GM18870 (cell line): ENCODE results near the gene CLN3.
"Not testable (repeated sequence)": the region's sequence is repeated elsewhere in the genome, so short reads cannot be mapped to it uniquely, and the experiment has no call there.

ENCODE experiments used
- ATAC-seq: cut with Tn5 transposase; IDR thresholded peaks from one replicate; pipeline ENCODE4 v1.9.1; 2021; ENCODE audit warnings: moderate library complexity; ENCODE audit not compliant: unreplicated experiment

The CLN3 gene

DNA sequence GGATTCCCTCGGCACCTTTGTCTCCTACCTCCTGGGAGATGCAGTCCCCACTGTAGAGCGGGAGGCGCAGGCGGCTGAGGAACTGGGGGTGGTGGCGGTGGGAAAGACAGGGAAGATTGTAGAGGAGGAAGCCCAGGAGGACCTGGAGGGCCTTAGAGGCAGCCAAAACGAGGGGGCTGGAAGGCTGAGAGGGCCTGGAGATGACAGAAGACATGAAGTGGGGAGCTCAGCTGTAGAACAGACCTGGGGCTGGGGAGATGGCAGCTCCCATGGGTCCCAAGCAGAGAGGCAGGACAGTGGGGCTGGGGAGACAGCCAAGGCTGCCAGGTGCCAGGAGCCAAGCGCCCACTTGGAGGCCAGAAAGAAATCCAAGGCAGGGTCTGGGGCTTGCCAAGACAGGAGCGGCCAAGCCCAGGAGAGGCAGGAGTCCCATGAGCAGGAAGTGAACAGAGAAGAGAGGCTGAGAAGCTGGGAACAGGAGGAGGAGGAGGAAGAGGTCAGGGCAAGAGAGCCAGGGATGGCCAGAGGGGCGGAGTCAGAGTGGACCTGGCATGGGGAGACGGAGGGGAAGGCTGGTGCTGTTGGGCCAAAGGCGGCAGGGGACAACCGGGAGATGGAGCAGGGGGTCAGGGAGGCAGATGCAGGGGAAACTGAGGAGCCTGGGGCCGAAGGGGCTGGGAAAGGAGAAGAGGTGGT lies 3.4 kb upstream of the CLN3 start:
- no peak for ATAC-seq

DNA sequence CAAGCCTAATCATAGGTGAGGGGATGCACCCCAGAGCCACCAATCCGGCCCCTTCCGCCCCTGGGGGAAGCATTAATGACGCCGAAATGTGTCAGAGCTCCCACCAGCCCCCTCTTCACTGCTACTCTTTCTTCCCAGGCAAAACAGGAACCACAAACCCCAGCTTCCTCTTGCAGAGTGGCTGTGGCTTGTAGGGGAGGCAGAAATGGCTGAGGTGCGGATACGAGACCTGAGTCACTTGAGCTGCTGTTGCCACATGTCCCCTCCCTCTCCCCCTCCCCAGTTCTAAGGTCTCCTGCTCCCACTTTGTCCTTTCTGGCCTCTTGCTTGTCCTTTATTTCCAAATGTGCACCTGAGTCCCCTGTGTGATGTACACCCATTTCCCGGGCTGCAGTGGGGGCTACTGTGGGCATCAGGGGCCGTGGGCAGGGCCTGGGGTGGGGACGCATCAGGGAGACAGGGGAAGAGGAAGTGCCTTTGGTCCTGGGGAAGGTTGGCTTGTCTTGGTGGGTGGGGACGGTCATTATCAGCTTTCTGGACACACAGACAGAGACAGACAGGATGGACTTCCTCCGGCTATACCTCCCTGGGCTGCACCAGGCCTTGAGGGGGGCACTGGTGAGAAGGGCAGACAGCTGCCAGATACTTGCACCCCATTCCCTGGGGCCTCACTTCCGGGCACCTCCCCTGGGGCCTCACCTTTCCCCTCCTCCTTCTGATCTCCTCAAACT lies 2.4 kb upstream of the CLN3 start, which contains the start of gene APOBR:
TSS of gene APOBR (plus strand) at position 523 of the 731 bp plus-strand sequence. CDS start at position 562, 39 bp downstream.
- peak; percentile 40 for ATAC-seq

DNA sequence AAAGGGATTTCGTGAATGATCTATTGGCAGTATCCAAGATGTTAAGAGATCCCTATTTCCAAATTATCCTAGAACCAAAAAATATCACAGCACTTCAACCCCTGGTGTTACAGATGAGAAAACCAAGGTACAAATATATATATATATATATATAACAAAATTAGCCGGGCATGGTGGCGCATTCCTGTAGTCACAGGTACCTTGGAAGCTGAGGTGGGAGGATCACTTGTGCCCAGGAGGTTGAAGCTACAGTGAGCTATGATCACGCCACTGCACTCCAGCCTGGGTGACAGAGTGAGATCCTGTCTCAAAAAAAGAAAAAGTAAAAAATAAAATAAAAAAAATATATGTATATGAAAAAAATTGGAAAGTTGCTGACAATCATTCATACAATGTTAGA lies 637 bp upstream of the CLN3 start:
- no peak for ATAC-seq

DNA sequence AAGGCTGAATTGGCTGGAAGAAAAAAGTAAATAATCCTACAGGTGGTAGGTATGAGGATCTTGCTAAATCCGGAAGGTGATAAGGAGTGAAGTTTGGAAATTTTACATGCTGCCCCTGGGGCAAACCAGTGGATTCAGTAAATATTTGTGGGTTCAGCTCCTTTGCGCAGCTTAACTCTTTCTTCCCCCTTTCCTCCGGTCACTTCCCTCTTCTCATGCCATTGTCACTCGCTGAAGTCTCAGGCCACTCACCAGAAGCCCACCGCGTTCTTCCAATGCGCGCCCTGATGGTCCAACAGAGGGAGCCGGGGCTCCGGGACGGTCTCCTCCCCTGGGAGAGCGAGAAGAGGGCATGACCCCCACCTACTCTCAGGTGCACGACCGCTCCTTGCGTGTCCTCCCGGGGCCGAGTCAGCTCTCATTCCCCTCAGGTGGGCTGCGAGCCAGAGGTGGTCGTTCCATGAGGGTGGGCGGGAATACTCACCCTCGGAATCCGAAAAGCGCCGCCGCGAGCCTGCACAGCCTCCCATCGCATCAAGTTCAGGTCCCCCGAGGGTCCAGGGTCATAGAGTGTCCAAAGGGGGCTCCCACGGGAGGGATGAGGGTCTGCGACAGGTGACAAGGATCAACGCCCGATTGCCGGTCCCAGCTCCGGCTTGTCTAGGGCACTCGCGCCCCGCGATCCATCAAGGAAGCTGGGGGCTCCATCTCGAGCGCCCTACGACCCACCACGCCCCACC lies 474 bp downstream of the CLN3 start:
- ATAC-seq: no peak

DNA sequence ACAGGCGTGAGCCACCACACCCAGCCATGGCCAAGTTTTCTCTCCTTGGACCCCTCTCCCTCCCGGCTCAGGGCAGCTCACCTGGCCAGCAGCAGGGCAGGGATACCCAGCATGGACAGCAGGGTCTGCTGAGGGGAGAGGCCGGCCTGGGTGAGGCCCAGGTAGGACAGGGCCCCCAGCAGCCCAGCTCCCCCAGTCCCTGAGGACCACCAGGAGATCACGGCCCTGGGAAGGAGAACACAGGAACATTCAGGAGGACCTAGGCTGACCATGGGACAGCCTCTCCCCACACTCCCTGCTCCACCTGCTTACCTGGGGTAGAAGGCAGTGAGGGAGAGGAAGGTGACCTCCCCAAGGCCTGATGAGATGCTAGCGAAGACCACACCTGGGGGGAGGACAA lies 5.6 kb downstream of the CLN3 start:
- no peak for ATAC-seq

DNA sequence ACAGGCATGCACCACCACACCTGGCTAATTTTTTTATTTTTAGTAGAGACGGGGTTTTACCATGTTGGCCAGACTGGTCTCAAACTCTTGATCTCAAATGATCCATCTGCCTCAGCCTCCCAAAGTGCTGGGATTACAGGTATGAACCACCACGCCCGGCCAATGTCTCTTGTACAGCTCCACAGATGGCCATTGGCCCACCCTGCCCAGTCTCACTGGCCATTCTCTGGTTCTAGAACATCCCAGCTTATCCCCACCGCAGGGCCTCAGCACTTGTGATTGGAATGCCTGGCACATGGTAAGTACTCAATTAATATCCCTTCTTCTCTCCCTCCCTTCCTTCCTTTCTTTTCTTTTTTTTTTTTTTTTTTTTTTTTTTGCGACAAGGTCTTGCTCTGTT lies 8.5 kb downstream of the CLN3 start:
- not testable (repeated sequence) for ATAC-seq

DNA sequence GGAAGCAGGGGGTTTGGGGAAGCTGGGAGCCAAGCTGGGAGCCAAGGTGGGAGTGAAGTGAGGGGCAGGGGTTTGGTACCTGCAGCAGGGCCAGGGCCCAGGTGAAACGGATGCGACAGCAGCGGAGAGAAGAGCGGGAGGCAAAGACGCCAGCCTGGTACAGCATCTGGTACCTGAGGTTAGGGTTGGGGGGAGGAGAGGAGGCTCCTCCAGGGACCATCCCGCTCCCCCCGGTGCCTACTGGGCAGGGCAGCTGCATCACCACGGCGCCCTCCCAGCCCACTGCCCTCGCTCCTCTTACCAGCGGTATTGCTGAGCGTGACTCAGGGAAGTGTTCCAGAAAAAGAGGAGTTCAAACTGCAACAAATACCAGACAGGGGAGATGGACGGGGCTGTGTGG lies 9.8 kb downstream of the CLN3 start:
- ATAC-seq: no peak

DNA sequence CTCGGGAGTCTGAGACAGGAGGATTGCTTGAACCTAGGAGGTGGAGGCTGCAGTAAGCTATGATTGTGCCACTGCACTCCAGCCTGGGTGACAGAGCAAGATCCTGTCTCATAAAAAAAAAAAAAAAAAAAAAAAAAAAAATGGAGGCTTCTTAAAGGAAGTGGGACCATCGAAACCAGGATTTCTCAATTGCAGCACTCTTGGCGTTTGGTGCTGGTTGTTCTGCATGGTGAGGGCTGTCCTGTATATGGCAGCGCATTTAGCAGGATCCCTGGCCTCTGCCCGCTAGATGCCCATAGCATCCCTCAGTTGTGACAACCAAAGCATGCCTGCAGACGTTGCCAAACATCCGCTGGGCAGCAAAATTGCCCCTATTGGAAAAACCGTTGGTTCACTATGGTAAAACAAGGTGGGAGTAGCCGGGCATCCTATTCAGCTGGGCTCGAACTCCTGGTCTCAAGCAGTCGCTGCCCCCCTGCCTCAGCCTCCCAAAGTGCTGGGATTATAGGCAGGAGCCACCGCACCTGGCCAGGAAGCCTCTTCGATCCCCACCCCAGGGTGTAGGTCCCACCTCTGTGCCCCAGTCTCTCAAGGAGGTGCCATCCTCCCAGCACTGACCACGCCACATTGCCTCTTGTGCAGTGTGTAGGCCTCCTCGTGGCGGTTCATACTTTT lies 13.2 kb downstream of the CLN3 start:
- no peak for ATAC-seq

DNA sequence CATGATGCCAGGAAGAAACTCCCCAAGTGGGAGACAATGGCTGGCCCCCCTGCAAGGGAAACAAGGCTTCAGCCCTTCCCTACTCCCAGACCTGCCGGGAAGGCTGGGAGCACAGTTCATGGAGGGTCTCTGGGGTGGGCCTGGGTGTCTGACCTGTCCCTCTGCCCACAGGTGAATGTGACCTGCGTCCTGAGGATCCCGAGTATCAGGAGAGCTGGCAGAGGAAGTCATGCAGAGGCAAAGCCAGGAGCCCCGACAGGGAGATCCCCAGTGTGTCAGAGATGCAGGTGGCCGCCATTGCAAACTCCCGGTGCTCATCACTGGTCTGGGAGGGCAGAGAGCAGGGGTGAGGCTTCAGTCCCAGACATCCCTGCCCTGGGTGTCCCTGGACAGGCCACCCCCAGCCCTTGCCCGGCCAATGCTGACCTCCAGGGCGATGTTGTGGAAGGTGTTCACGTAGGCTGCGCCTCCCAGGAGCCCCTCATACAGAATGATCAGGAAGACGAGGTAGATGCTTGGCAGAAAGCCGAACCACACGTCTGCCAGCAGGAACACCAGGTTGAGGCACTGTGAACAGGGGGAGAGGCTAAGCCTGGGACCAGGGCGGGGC lies 14.5 kb downstream of the CLN3 start:
- ATAC-seq: no peak

DNA sequence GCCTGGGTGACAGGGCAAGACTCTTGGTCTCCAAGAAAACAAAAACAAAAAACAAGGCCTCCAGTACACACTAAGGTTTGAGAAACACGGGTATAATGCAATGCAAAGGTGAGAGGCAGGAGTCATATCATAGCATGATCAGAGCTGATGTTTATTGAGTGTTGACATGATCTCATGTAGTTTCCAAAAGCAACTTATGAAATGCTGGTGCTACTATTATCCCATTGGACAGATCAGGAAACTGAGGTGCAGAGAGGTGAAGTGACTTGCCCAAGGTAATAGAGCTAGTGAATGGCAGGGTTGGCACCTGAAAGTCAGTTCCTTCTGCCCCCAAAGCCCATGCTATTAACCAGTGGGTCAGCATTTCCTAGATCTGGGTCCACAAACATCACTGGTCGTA lies 16.7 kb downstream of the CLN3 start:
- ATAC-seq: no peak

DNA sequence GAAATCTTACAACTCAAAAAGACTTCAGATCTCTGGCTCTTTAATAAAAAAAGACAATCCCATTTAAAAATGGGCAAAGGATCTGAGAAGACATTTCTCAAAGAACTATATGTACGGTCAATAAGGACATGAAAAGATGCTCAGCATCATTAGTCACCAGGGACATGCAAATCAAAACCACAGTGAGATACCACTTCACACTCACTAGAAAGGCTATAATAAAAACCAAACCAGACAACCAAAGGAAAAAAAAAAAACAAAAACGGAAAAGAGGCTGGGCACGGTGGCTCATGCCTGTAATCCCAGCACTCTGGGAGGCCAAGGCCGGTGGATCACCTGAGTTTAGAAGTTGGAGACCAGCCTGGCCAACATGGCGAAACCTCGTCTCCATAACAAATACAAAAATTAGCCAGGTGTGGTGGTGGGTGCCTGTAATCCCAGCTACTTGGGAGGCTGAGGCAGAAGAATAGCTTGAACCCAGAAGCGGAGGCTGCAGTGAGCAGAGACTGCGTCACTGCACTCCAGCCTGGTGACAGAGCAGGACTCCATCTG lies 18.1 kb downstream of the CLN3 start:
- ATAC-seq: no peak

DNA sequence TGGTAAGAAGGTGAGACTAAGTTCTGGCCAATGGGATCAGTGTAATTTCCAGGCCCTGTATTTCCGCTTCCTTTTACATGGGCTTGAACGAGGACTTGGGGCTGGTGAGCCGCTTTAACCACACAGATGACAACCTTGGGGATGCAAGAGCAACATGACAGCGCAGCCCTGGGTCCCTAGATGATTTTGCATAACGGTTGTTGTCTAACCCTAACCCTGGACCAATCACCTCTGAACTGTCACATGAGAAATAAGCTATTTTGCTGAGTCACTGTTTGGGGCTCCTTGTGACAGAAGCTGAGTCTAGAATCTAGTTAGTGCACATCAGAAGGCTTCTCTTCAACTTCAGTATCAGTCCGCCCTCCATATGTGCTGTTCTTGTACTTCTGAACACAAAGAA lies 44.8 kb downstream of the CLN3 start:
- not testable (repeated sequence) for ATAC-seq

DNA sequence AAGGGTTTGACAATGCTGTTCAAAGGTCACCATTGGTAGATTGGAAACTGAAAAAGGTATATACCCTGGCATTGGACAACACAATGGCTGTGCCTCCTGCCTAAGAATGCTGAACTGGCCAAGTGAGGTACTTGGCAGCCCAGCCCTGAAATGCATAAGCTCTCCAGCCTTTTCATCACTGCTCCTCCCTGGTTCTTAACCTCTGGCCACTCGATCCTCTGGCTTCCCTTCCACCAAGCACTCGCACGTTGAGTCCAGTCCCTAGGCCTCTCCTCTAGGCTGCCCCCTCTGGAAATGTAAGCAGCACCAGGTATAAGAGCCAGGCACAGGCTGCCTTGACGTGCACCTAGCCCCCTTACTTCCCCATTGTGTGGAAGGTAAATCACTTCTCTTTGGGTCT lies 45.5 kb downstream of the CLN3 start:
- not testable (repeated sequence) for ATAC-seq

DNA sequence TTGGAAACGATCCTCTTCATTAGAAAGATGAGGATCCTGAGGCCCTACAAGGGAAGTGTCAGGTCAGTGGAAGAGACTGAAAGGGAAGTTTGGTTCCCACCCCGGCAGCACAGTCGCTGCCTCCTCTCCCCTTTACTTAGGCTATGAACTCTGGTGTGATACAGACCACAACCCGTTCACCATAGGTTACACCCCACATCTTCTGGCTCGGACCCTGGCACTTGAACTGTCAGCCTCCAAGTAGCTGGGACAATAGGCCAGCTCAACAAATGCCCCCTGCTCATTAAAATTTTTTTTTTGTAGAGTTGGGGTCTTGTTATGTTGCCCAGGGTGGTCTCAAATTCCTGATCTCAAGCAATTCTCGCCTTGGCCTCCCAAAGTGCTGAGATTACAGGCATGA lies 47.9 kb downstream of the CLN3 start:
- not testable (repeated sequence) for ATAC-seq

DNA sequence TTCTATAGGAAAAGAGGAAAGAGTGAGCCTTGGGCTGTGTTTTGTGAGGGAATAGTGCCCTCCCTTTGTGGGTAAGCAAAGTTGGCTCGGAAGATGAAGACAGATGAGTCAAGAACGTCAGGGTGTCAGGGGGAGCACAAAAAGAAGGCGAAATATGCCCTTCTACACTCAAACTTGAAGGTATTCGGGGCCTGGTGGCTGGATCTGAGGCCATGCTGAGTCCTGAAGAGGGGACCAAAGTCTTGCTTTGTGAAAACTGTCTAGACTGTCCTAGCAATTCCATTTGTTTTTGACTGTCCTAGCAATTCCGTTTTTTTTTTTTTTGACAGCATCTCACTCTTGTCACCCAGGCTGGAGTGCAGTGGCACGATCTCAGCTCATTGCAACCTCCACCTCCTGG lies 53.0 kb downstream of the CLN3 start:
- ATAC-seq: not testable (repeated sequence)

DNA sequence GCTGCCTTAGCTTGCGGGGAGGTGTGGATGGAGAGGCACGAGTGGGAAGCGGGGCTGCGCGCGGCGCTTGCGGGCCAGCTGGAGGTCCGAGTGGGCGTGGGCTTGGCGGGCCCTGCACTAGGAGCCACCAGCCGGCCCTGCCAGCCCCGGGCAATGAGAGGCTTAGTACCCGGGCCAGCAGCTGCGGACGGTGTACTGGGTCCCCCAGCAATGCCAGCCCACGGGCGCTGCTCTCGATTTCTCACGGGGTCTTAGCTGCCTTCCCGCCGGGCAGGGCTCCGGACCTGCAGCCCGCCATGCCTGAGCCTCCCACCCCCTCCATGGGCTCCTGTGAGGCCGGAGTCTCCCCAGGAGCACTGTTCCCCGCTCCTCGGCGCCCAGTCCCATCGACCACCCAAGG lies 56.5 kb downstream of the CLN3 start:
- ATAC-seq: not testable (repeated sequence)
